NCI-H510A treated with DMSO at 0.1 percent for 48 hours (cell line): ENCODE results near the gene CACNA1A.

ENCODE experiments used
- DNase-seq: peaks from one replicate; lab custom pipeline; 2025; lab: John Stamatoyannopoulos, UW

The CACNA1A gene

GRCh38 chr19:13164343-13165161, 341.7 kb downstream of the CACNA1A start:
- DNase-seq = peak; percentile 78

- DNase-seq = peak; percentile 30
These were observed 342.5 kb downstream of the CACNA1A start for GRCh38 chr19:13163609-13164342.

- DNase-seq = peak; percentile 96
These were observed 343.3 kb downstream of the CACNA1A start for GRCh38 chr19:13162724-13163608.

- DNase-seq = no peak
These were observed 345.7 kb downstream of the CACNA1A start for GRCh38 chr19:13160557-13160956.

- DNase-seq = no peak
These were observed 346.6 kb downstream of the CACNA1A start for GRCh38 chr19:13159713-13160112.
